HG03558 (cell line): ENCODE results near the gene PCNX2.
"Not testable (repeated sequence)": the region's sequence is repeated elsewhere in the genome, so short reads cannot be mapped to it uniquely, and the experiment has no call there.

ENCODE experiments used
- ATAC-seq: cut with Tn5 transposase; IDR thresholded peaks from one replicate; pipeline ENCODE4 v1.9.1; 2021; ENCODE audit warnings: moderate number of reproducible peaks; ENCODE audit not compliant: unreplicated experiment; ENCODE audit errors: extremely low read depth

PCNX2 gene

GRCh38 chr1:233233508-233234040 lies 62.0 kb downstream of the PCNX2 start:
- ATAC-seq, result no peak

- no peak for ATAC-seq
Observed at GRCh38 chr1:233230011-233230410, 65.5 kb downstream of the PCNX2 start.

GRCh38 chr1:233229288-233229687 lies 66.2 kb downstream of the PCNX2 start:
- no peak for ATAC-seq

GRCh38 chr1:233227930-233228465 lies 67.5 kb downstream of the PCNX2 start:
- no peak for ATAC-seq

GRCh38 chr1:233224311-233224710 lies 71.2 kb downstream of the PCNX2 start:
- ATAC-seq, result no peak

- no peak for ATAC-seq
Observed at GRCh38 chr1:233217832-233218231, 77.7 kb downstream of the PCNX2 start.

GRCh38 chr1:233216009-233216408 lies 79.5 kb downstream of the PCNX2 start:
- no peak for ATAC-seq

GRCh38 chr1:233215135-233215760 lies 80.3 kb downstream of the PCNX2 start:
- no peak for ATAC-seq

GRCh38 chr1:233211595-233211994 lies 83.9 kb downstream of the PCNX2 start:
- ATAC-seq, result no peak

GRCh38 chr1:233211106-233211505 lies 84.4 kb downstream of the PCNX2 start:
- ATAC-seq, result no peak

GRCh38 chr1:233209481-233209880 lies 86.0 kb downstream of the PCNX2 start:
- no peak for ATAC-seq

- no peak for ATAC-seq
Observed at GRCh38 chr1:233208687-233209086, 86.8 kb downstream of the PCNX2 start.

GRCh38 chr1:233197940-233198339 lies 97.6 kb downstream of the PCNX2 start:
- no peak for ATAC-seq

GRCh38 chr1:233193741-233194140 lies 101.8 kb downstream of the PCNX2 start:
- ATAC-seq, result no peak

GRCh38 chr1:233190987-233191386 lies 104.5 kb downstream of the PCNX2 start:
- no peak for ATAC-seq

GRCh38 chr1:233189526-233189925 lies 106.0 kb downstream of the PCNX2 start:
- ATAC-seq, result no peak

GRCh38 chr1:233188061-233188460 lies 107.5 kb downstream of the PCNX2 start:
- no peak for ATAC-seq

GRCh38 chr1:233183226-233184020 lies 112.1 kb downstream of the PCNX2 start:
- ATAC-seq, result no peak

- no peak for ATAC-seq
Observed at GRCh38 chr1:233182587-233182986, 112.9 kb downstream of the PCNX2 start.

GRCh38 chr1:233180641-233181364 lies 114.7 kb downstream of the PCNX2 start:
- ATAC-seq, result no peak

- ATAC-seq, result not testable (repeated sequence)
Observed at GRCh38 chr1:233179638-233180037, 115.9 kb downstream of the PCNX2 start.
